ENCODE results near the gene ERC2.
A peak's percentile ranks its signal among the peaks of the same experiment; 100 is the strongest.
"Not testable (repeated sequence)": the region's sequence is repeated elsewhere in the genome, so short reads cannot be mapped to it uniquely, and the experiment has no call there.

ERC2 gene

GRCh38 chr3:56304069-56304468 is 164.2 kb downstream of the ERC2 start:
- no peak for DNase-seq

- peak; percentile 73 for DNase-seq
Measured at GRCh38 chr3:56303487-56303886, 164.8 kb downstream of the ERC2 start.

- no peak for DNase-seq
Measured at GRCh38 chr3:56302417-56302816, 165.8 kb downstream of the ERC2 start.

- no peak for DNase-seq
Measured at GRCh38 chr3:56297281-56297840, 170.9 kb downstream of the ERC2 start.

- DNase-seq = no peak
Measured at GRCh38 chr3:56296361-56296760, 171.9 kb downstream of the ERC2 start.

- no peak for DNase-seq
Measured at GRCh38 chr3:56295161-56295560, 173.1 kb downstream of the ERC2 start.

- no peak for DNase-seq
Measured at GRCh38 chr3:56294286-56294685, 174.0 kb downstream of the ERC2 start.

GRCh38 chr3:56291953-56292352 is 176.3 kb downstream of the ERC2 start:
- no peak for DNase-seq

GRCh38 chr3:56291244-56291680 is 177.0 kb downstream of the ERC2 start:
- peak; percentile 45 for DNase-seq

- DNase-seq = no peak
Measured at GRCh38 chr3:56290374-56290773, 177.9 kb downstream of the ERC2 start.

GRCh38 chr3:56288258-56288657 is 180.0 kb downstream of the ERC2 start:
- DNase-seq = no peak

GRCh38 chr3:56282341-56282740 is 185.9 kb downstream of the ERC2 start:
- DNase-seq = no peak

GRCh38 chr3:56277236-56277635 is 191.0 kb downstream of the ERC2 start:
- DNase-seq = no peak

- no peak for DNase-seq
Measured at GRCh38 chr3:56275120-56275519, 193.1 kb downstream of the ERC2 start.

- peak; percentile 70 for DNase-seq
Measured at GRCh38 chr3:56269755-56270535, 198.3 kb downstream of the ERC2 start.

GRCh38 chr3:56268616-56269383 is 199.5 kb downstream of the ERC2 start:
- no peak for DNase-seq

GRCh38 chr3:56261852-56262251 is 206.4 kb downstream of the ERC2 start:
- DNase-seq = not testable (repeated sequence)

GRCh38 chr3:56260262-56260661 is 208.0 kb downstream of the ERC2 start:
- no peak for DNase-seq

GRCh38 chr3:56257826-56258225 is 210.4 kb downstream of the ERC2 start:
- DNase-seq = no peak

- no peak for DNase-seq
Measured at GRCh38 chr3:56254835-56255234, 213.4 kb downstream of the ERC2 start.

- DNase-seq = no peak
Measured at GRCh38 chr3:56253941-56254665, 214.2 kb downstream of the ERC2 start.

GRCh38 chr3:56251343-56251945 is 216.8 kb downstream of the ERC2 start:
- DNase-seq = peak; percentile 59

- DNase-seq = no peak
Measured at GRCh38 chr3:56248021-56248420, 220.2 kb downstream of the ERC2 start.

All from right hindlimb (tissue), 1 donor.